Activated T-cell treated with anti-CD3 and anti-CD28 coated beads, Interleukin-2, amount 50 U/mL, for 72 hours (primary cell): Measurements from ENCODE around the gene CD8A. TPM values are rescaled to one million over a fixed set of nuclear protein-coding genes. Genes with fewer than 3 reads are reported as not detected.
"Not testable (repeated sequence)": the region's sequence is repeated elsewhere in the genome, so short reads cannot be mapped to it uniquely, and the experiment has no call there.

Source experiments
- ATAC-seq, 2 donors: fragments of 150-1000 bp; cut with Tn5 transposase; replicated peaks in 1 of 2; 2 replicates each; pipeline ENCODE4 v1.10.0; 2021; ENCODE audit warnings: moderate library complexity in 2 of 2, mild to moderate bottlenecking in 1 of 2
- DNase-seq, 2 donors: peaks; one replicate each; pipeline ENCODE4 v3.0.0; 2021 to 2022; ENCODE audit warnings: mixed read lengths in 1 of 2
- H3K27ac Mint-ChIP-seq: one replicate; pipeline ENCODE4 v1.8.0; 2022; ENCODE audit warnings: mild to moderate bottlenecking, moderate library complexity, mixed read lengths
- H3K27me3 Mint-ChIP-seq: one replicate; pipeline ENCODE4 v1.8.0; 2022; ENCODE audit warnings: low read depth, mixed read lengths
- H3K36me3 Mint-ChIP-seq, 2 donors: one replicate each; pipeline ENCODE4 v1.8.0; 2022; ENCODE audit warnings: mixed read lengths in 2 of 2, mild to moderate bottlenecking in 1 of 2; ENCODE audit not compliant: insufficient read depth in 2 of 2
- H3K4me1 Mint-ChIP-seq: one replicate; pipeline ENCODE4 v1.8.0; 2022; ENCODE audit warnings: low read depth, mixed read lengths
- H3K4me3 Mint-ChIP-seq, 2 donors: one replicate each; pipeline ENCODE4 v1.8.0; 2022; ENCODE audit warnings: mild to moderate bottlenecking in 2 of 2, mixed read lengths in 2 of 2, moderate library complexity in 2 of 2
- H3K9me3 Mint-ChIP-seq, 2 donors: one replicate each; pipeline ENCODE4 v1.8.0; 2022; ENCODE audit warnings: mixed read lengths in 2 of 2
- total RNA-seq, 2 donors: library from RNA; stranded (reverse); gene quantifications; one replicate each; pipeline ENCODE4 v1.2.3, GENCODE V29; 2022

The CD8A gene
- total RNA-seq, 2 donors from 2014 or later: 180 to 222 TPM

DNA sequence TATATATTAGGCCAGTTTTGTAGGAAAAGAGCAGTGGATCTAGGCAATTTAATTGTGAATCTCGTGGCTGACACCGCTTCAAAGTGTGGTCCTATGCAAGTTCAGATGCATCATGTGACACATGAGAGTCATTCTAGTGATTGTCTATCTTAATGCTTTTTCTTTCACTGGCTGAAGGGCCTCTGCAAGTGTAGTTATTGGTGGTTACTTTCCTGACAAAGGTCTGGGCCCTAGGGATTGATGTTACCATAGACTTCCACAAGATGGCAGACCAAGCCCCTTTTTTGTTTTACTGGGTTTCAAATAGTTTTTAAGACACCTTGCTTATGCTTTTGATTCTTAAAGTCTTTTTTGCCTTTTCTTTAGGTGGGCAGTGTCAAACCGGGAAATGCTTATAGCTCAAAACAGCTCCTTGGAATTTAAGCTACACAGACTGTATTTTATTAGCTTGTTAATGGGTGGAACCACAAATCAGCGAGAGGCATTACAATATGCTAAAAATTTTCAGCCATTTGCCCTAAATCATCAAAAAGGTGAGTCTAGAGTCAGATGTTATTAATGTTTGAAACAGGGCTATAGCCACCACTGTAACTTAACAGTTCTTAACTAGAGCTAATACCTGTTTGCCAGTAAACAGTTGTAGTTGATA, 25.9 kb downstream of the CD8A start:
- peaks cover 24% of the 10 kb centered on the region for H3K4me1 Mint-ChIP-seq
- H3K9me3 Mint-ChIP-seq: no peaks in the 10 kb centered on the region
- no peaks in the 10 kb centered on the region for H3K27me3 Mint-ChIP-seq
- H3K36me3 Mint-ChIP-seq: peaks cover 4 to 26% of the 10 kb centered on the region in 2 donors
- peak overlapping the region; percentile 78 for H3K27ac Mint-ChIP-seq
- DNase-seq (peak; percentile 24 to 57), ATAC-seq (peak; percentile 70 to 80)
- H3K4me3 Mint-ChIP-seq: peak overlapping the region in 1 of 2 donors; percentile 45

- Mint-ChIP-seq H3K36me3 (peaks cover 3 to 21% of the 10 kb centered on the region in 2 donors), H3K9me3 (no peaks in the 10 kb centered on the region), H3K4me3 (peak overlapping the region; percentile 7 to 29), H3K4me1 (peaks cover 44% of the 10 kb centered on the region), H3K27me3 (no peaks in the 10 kb centered on the region), H3K27ac (peak overlapping the region; percentile 88)
- ATAC-seq (peak; percentile 49 to 59), DNase-seq (no peak)
Observed at GRCh38 chr2:86760371-86760770, 30.3 kb downstream of the CD8A start.

DNA sequence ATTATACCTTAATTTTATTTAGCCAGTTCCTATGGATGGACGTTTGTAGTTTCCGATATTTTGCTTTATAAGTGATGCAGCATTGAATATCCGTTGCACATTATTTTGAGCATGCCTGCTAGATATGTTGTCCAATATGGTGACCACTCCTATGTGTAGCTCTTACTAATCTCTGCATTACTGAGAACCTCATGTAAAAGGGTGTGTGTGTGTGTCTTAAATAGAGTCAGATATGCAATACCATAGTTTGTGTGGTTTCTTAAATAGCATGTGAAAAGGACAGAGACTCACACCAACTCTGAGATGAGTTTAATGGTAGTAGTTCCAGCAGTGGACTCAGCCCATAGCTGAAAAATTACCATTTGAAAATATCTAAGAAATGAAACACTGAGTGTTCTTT, 32.3 kb downstream of the CD8A start:
- no peak overlapping the region for H3K4me3 Mint-ChIP-seq
- H3K27ac Mint-ChIP-seq: no peak overlapping the region
- H3K27me3 Mint-ChIP-seq: no peaks in the 10 kb centered on the region
- peaks cover 3 to 21% of the 10 kb centered on the region in 2 donors for H3K36me3 Mint-ChIP-seq
- H3K9me3 Mint-ChIP-seq: no peaks in the 10 kb centered on the region
- no peak for DNase-seq
- no peak for ATAC-seq
- peaks cover 35% of the 10 kb centered on the region for H3K4me1 Mint-ChIP-seq

- Mint-ChIP-seq H3K4me3 (no peak overlapping the region), H3K36me3 (peaks cover 23 to 57% of the 10 kb centered on the region in 2 donors), H3K27ac (no peak overlapping the region), H3K9me3 (peaks cover 2 to 12% of the 10 kb centered on the region in 2 donors), H3K27me3 (no peaks in the 10 kb centered on the region), H3K4me1 (peaks cover 22% of the 10 kb centered on the region)
- ATAC-seq (no peak), DNase-seq (no peak)
Observed at GRCh38 chr2:86753606-86754005, 37.1 kb downstream of the CD8A start.

GRCh38 chr2:86752934-86753333, 37.8 kb downstream of the CD8A start:
- no peak for ATAC-seq
- no peaks in the 10 kb centered on the region for H3K27me3 Mint-ChIP-seq
- H3K9me3 Mint-ChIP-seq: peaks cover 2 to 12% of the 10 kb centered on the region in 2 donors
- peaks cover 25% of the 10 kb centered on the region for H3K4me1 Mint-ChIP-seq
- no peak overlapping the region for H3K27ac Mint-ChIP-seq
- peaks cover 24 to 58% of the 10 kb centered on the region in 2 donors for H3K36me3 Mint-ChIP-seq
- DNase-seq: no peak
- no peak overlapping the region for H3K4me3 Mint-ChIP-seq

DNA sequence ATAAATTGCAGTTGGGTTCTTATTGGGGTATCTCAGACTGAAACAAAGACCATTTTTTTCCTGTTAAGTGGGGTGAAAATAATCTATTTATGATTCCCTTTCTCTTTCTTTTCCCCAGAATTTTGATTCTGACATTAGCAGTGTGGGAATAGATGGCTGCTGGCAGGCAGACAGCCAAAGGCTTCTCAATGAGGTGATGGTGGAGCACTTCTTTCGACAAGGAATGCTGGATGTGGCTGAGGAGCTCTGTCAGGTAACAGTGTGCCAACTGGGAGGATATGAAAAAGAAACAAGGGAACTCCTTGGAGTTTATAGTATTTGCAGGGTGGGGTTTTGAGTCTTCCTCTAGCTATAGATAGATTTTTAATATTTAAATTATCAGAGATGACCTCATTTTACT, 38.9 kb downstream of the CD8A start:
- H3K27me3 Mint-ChIP-seq: no peaks in the 10 kb centered on the region

GRCh38 chr2:86750240-86750839, 40.4 kb downstream of the CD8A start:
- ATAC-seq (no peak), DNase-seq (no peak)
- peaks cover 24 to 56% of the 10 kb centered on the region in 2 donors for H3K36me3 Mint-ChIP-seq
- peak overlapping the region in 1 of 2 donors; percentile 31 for H3K4me3 Mint-ChIP-seq
- H3K27ac Mint-ChIP-seq: peak overlapping the region; percentile 71
- H3K9me3 Mint-ChIP-seq: peaks cover 2 to 12% of the 10 kb centered on the region in 2 donors
- H3K27me3 Mint-ChIP-seq: no peaks in the 10 kb centered on the region
- peaks cover 42% of the 10 kb centered on the region for H3K4me1 Mint-ChIP-seq

More for the DNA sequence above, 38.9 kb downstream of the CD8A start:
- no peak overlapping the region for H3K4me3 Mint-ChIP-seq
- peaks cover 24 to 60% of the 10 kb centered on the region in 2 donors for H3K36me3 Mint-ChIP-seq
- no peak overlapping the region for H3K27ac Mint-ChIP-seq
- ATAC-seq (no peak), DNase-seq (no peak)
- peaks cover 2 to 12% of the 10 kb centered on the region in 2 donors for H3K9me3 Mint-ChIP-seq
- peaks cover 29% of the 10 kb centered on the region for H3K4me1 Mint-ChIP-seq

GRCh38 chr2:86747711-86748639, 42.7 kb downstream of the CD8A start:
- Mint-ChIP-seq H3K36me3 (peaks cover 26 to 59% of the 10 kb centered on the region in 2 donors), H3K9me3 (peaks cover 2 to 12% of the 10 kb centered on the region in 2 donors), H3K4me1 (peaks cover 47% of the 10 kb centered on the region), H3K4me3 (peak overlapping the region in 1 of 2 donors; percentile 33), H3K27ac (peak overlapping the region; percentile 83), H3K27me3 (no peaks in the 10 kb centered on the region)
- ATAC-seq: peak; percentile 89 to 96
- peak; percentile 40 to 43 for DNase-seq

DNA sequence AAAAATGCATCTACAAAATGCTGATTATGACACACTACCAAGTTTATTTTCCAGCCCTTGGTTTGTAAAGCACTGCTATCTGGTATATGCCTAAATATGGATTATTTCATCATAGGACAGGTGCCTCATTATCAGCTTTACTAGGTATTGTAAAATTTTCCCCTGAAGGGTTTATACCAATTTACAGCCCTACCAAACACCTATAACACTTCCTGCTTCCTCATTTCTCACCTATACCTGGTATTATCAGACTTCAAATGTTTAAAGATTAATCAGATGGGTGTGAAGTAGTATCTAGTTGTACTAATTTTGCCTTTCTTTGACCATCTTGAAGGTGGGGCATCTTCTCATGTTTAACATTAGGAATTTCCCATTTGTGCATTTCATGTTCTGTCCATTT, 43.8 kb downstream of the CD8A start:
- Mint-ChIP-seq H3K36me3 (peaks cover 23 to 57% of the 10 kb centered on the region in 2 donors), H3K9me3 (peaks cover 2 to 12% of the 10 kb centered on the region in 2 donors), H3K4me3 (no peak overlapping the region), H3K27ac (peak overlapping the region; percentile 16), H3K4me1 (peaks cover 54% of the 10 kb centered on the region), H3K27me3 (no peaks in the 10 kb centered on the region)
- DNase-seq: no peak
- ATAC-seq: no peak

GRCh38 chr2:86744152-86744551, 46.6 kb downstream of the CD8A start:
- Mint-ChIP-seq H3K36me3 (peaks cover 6 to 30% of the 10 kb centered on the region in 2 donors), H3K27ac (no peak overlapping the region), H3K4me3 (no peak overlapping the region), H3K4me1 (peaks cover 47% of the 10 kb centered on the region), H3K9me3 (peaks cover 0 to 2% of the 10 kb centered on the region in 2 donors), H3K27me3 (no peaks in the 10 kb centered on the region)
- no peak for DNase-seq
- ATAC-seq: no peak

- DNase-seq (peak in 1 of 2 donors; percentile 5), ATAC-seq (peak; percentile 84 to 93)
- H3K36me3 Mint-ChIP-seq: peaks cover 2 to 23% of the 10 kb centered on the region in 2 donors
- H3K4me3 Mint-ChIP-seq: peak overlapping the region in 1 of 2 donors; percentile 50
- not testable (repeated sequence) for H3K27me3 Mint-ChIP-seq, H3K9me3 Mint-ChIP-seq
- H3K27ac Mint-ChIP-seq: peak overlapping the region; percentile 92
- peaks cover 28% of the 10 kb centered on the region for H3K4me1 Mint-ChIP-seq
Observed at GRCh38 chr2:86741889-86742498, 48.7 kb downstream of the CD8A start.

DNA sequence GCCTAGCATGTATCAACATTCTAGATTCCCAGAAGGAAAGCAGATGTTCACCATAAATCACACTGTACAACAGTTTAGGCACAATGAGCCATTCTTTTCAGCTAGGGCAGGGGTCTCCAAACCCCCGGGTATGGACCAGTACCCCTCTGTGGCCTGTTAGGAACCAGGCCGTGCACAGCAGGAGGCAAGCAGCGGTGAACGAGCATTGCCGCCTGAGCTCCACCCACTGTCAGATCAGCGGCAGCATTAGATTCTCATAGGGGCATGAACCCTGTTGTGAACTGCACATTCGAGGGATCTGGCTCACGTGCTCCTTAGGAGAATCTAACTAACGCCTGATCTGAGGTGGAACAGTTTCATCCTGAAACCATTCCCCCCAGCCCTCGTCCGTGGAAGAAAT, 50.8 kb downstream of the CD8A start:
- Mint-ChIP-seq H3K4me1 (peaks cover 11% of the 10 kb centered on the region), H3K36me3 (peaks cover 2 to 14% of the 10 kb centered on the region in 2 donors)
- not testable (repeated sequence) for H3K27me3 Mint-ChIP-seq, H3K27ac Mint-ChIP-seq, ATAC-seq, H3K9me3 Mint-ChIP-seq, H3K4me3 Mint-ChIP-seq, DNase-seq
